Measurements from ENCODE around the gene FAM83G. TPM values are rescaled to one million over a fixed set of nuclear protein-coding genes. Genes with fewer than 3 reads are reported as not detected.

FAM83G gene
- total RNA-seq, 1 experiment from 2014 or later, result 21.5 TPM

DNA sequence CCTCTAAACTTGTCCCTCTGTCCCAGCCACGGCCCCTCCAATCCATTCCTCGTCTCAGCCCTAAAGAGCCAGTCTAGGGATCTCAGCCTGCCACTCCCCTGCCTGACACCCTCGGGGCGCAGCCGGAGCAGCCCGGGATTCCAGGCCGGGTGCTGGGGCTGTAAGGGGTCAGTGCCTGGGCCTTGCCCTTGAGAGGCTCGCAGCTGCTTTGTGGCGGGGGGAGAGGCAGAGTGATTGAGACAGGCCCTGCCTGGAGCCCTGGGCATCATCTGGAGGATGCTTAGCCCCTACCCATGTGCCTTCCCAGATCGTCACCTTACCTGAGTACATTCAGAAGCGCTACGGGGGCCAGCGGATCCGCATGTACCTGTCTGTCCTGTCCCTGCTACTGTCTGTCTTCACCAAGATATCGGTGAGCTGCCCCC lies 44.3 kb downstream of the FAM83G start:
- no peaks in the 10 kb centered on the region for H3K36me3 Mint-ChIP-seq (ENCODE audit: insufficient read depth, unreplicated experiment)
- TF ChIP-seq CTCF (IDR thresholded peaks at IDR 0.05; ENCODE audit: unreplicated experiment), result no peak
- H3K27ac Mint-ChIP-seq (ENCODE audit: unreplicated experiment), result no peak overlapping the region
- H3K27me3 Mint-ChIP-seq (ENCODE audit: unreplicated experiment), result no peaks in the 10 kb centered on the region
- H3K4me1 Mint-ChIP-seq (ENCODE audit: low read depth, unreplicated experiment), result no peaks in the 10 kb centered on the region
- CTCF ChIA-PET, result interaction anchor here (1.6 kb wide), 1 partner anchor 335 kb away, joined by 8 read pairs; no protein-coding TSS in a partner anchor
- BruUV-seq (replicated peaks), result no TSS peak
- H3K9me3 Mint-ChIP-seq (ENCODE audit: low read depth, unreplicated experiment), result no peaks in the 10 kb centered on the region
- DNase-seq, result no peak
- intact Hi-C loops (cut with micrococcal nuclease; ENCODE audit: unreplicated experiment), result no loop called here
- no peak overlapping the region for H3K4me3 Mint-ChIP-seq (ENCODE audit: low read depth, unreplicated experiment)

GRCh38 chr17:18959845-18960240 lies 44.7 kb downstream of the FAM83G start:
- H3K36me3 Mint-ChIP-seq (ENCODE audit: insufficient read depth, unreplicated experiment), result no peaks in the 10 kb centered on the region
- no peak for TF ChIP-seq CTCF (IDR thresholded peaks at IDR 0.05; ENCODE audit: unreplicated experiment)
- no peak overlapping the region for H3K4me3 Mint-ChIP-seq (ENCODE audit: low read depth, unreplicated experiment)
- no peaks in the 10 kb centered on the region for H3K9me3 Mint-ChIP-seq (ENCODE audit: low read depth, unreplicated experiment)
- intact Hi-C loops (cut with micrococcal nuclease; ENCODE audit: unreplicated experiment), result no loop called here
- no peaks in the 10 kb centered on the region for H3K4me1 Mint-ChIP-seq (ENCODE audit: low read depth, unreplicated experiment)
- BruUV-seq (replicated peaks), result no TSS peak
- no peak for DNase-seq
- CTCF ChIA-PET, result no interaction called here
- H3K27me3 Mint-ChIP-seq (ENCODE audit: unreplicated experiment), result no peaks in the 10 kb centered on the region
- no peak overlapping the region for H3K27ac Mint-ChIP-seq (ENCODE audit: unreplicated experiment)

DNA sequence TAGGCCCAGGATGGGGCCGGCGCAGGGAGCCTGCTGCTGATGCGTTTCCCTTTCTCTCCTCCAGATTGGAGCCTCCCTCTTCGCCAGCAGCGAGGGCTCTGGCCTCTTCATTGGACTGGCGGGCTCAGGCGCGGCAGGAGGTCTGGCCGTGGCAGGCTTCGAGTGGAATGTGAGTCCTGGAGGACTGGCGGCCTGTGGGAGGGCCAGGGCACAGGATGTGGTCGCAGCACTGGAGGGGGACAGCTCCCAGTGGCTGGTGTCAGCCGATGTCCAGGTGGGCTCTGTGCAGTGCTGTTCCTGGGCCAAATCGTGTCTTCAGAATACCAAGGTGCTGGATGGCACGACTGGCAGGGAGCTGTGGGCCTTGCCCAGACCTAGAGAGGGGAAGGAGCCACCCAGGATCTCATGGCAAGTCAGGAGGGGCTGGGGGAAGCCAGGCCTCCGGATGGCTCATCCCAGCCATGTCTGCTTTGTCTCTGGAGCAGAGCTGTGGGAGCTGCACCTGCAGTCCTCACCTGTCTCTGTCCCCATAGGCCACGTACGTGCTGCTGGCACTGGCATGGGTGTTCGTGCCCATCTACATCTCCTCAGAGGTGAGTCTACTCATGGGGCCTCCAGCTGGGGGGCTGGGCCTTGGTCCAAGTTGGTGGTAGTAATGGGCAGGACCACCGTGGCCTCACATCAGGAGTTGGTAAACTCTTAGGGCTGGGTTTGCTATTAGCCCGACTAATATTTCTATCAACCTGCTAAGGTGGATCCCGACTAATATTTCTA lies 45.3 kb downstream of the FAM83G start:
- DNase-seq, result no peak
- H3K4me3 Mint-ChIP-seq (ENCODE audit: low read depth, unreplicated experiment), result no peak overlapping the region
- H3K9me3 Mint-ChIP-seq (ENCODE audit: low read depth, unreplicated experiment), result no peaks in the 10 kb centered on the region
- H3K36me3 Mint-ChIP-seq (ENCODE audit: insufficient read depth, unreplicated experiment), result no peaks in the 10 kb centered on the region
- no peaks in the 10 kb centered on the region for H3K27me3 Mint-ChIP-seq (ENCODE audit: unreplicated experiment)
- intact Hi-C loops (cut with micrococcal nuclease; ENCODE audit: unreplicated experiment), result no loop called here
- no peaks in the 10 kb centered on the region for H3K4me1 Mint-ChIP-seq (ENCODE audit: low read depth, unreplicated experiment)
- no peak overlapping the region for H3K27ac Mint-ChIP-seq (ENCODE audit: unreplicated experiment)
- BruUV-seq (replicated peaks), result no TSS peak
- no peak for TF ChIP-seq CTCF (IDR thresholded peaks at IDR 0.05; ENCODE audit: unreplicated experiment)
- CTCF ChIA-PET, result no interaction called here

- no peaks in the 10 kb centered on the region for H3K36me3 Mint-ChIP-seq (ENCODE audit: insufficient read depth, unreplicated experiment)
- BruUV-seq (replicated peaks), result no TSS peak
- H3K4me1 Mint-ChIP-seq (ENCODE audit: low read depth, unreplicated experiment), result no peaks in the 10 kb centered on the region
- no peak overlapping the region for H3K4me3 Mint-ChIP-seq (ENCODE audit: low read depth, unreplicated experiment)
- intact Hi-C loops (cut with micrococcal nuclease; ENCODE audit: unreplicated experiment), result no loop called here
- no peak overlapping the region for H3K27ac Mint-ChIP-seq (ENCODE audit: unreplicated experiment)
- no peak for TF ChIP-seq CTCF (IDR thresholded peaks at IDR 0.05; ENCODE audit: unreplicated experiment)
- H3K9me3 Mint-ChIP-seq (ENCODE audit: low read depth, unreplicated experiment), result no peaks in the 10 kb centered on the region
- no peaks in the 10 kb centered on the region for H3K27me3 Mint-ChIP-seq (ENCODE audit: unreplicated experiment)
- DNase-seq, result no peak
- CTCF ChIA-PET, result no interaction called here
These were observed 46.0 kb downstream of the FAM83G start for GRCh38 chr17:18958611-18959010.
